Measurements from ENCODE around the gene ZNF831.
A peak's percentile ranks its signal among the peaks of the same experiment; 100 is the strongest.

Gene ZNF831

GRCh38 chr20:59182401-59183044, 18.9 kb downstream of the ZNF831 start:
- DNase-seq (ENCODE audit: insufficient read length, low spot score) = no peak
- FAIRE-seq = peak; percentile 20
- no peak for TF ChIP-seq POLR2A (IDR thresholded peaks at IDR 0.05; ENCODE audit: low read depth, low read length)
- TF ChIP-seq TAF1 (IDR thresholded peaks at IDR 0.05; ENCODE audit: low read depth, low read length) = no peak
- no peak for TF ChIP-seq POU2F2 (IDR thresholded peaks at IDR 0.05; ENCODE audit: low read depth, low read length)
- TF ChIP-seq SPI1 (IDR thresholded peaks at IDR 0.05; ENCODE audit: low read depth, low read length) = no peak
- no peak for TF ChIP-seq PAX5 (IDR thresholded peaks at IDR 0.05; ENCODE audit: insufficient read depth, low read length, severe bottlenecking)
- TF ChIP-seq POLR2AphosphoS5 (IDR thresholded peaks at IDR 0.05; ENCODE audit: low read depth, low read length) = no peak

- no peak for TF ChIP-seq TAF1 (IDR thresholded peaks at IDR 0.05; ENCODE audit: low read depth, low read length)
- TF ChIP-seq POU2F2 (IDR thresholded peaks at IDR 0.05; ENCODE audit: low read depth, low read length) = no peak
- no peak for TF ChIP-seq POLR2A (IDR thresholded peaks at IDR 0.05; ENCODE audit: low read depth, low read length)
- TF ChIP-seq POLR2AphosphoS5 (IDR thresholded peaks at IDR 0.05; ENCODE audit: low read depth, low read length) = no peak
- TF ChIP-seq PAX5 (IDR thresholded peaks at IDR 0.05; ENCODE audit: insufficient read depth, low read length, severe bottlenecking) = no peak
- TF ChIP-seq SPI1 (IDR thresholded peaks at IDR 0.05; ENCODE audit: low read depth, low read length) = no peak
- no peak for DNase-seq (ENCODE audit: insufficient read length, low spot score)
- FAIRE-seq = no peak
Observed at GRCh38 chr20:59183751-59184150, 20.1 kb downstream of the ZNF831 start.

GRCh38 chr20:59184880-59185447, 21.3 kb downstream of the ZNF831 start:
- FAIRE-seq = no peak
- no peak for TF ChIP-seq POLR2AphosphoS5 (IDR thresholded peaks at IDR 0.05; ENCODE audit: low read depth, low read length)
- TF ChIP-seq POU2F2 (IDR thresholded peaks at IDR 0.05; ENCODE audit: low read depth, low read length) = no peak
- no peak for TF ChIP-seq SPI1 (IDR thresholded peaks at IDR 0.05; ENCODE audit: low read depth, low read length)
- TF ChIP-seq PAX5 (IDR thresholded peaks at IDR 0.05; ENCODE audit: insufficient read depth, low read length, severe bottlenecking) = no peak
- no peak for TF ChIP-seq POLR2A (IDR thresholded peaks at IDR 0.05; ENCODE audit: low read depth, low read length)
- TF ChIP-seq TAF1 (IDR thresholded peaks at IDR 0.05; ENCODE audit: low read depth, low read length) = no peak
- DNase-seq (ENCODE audit: insufficient read length, low spot score) = no peak

- no peak for FAIRE-seq
- TF ChIP-seq POLR2AphosphoS5 (IDR thresholded peaks at IDR 0.05; ENCODE audit: low read depth, low read length) (no peak), POU2F2 (IDR thresholded peaks at IDR 0.05; ENCODE audit: low read depth, low read length) (no peak), PAX5 (IDR thresholded peaks at IDR 0.05; ENCODE audit: insufficient read depth, low read length, severe bottlenecking) (no peak)
- no peak for DNase-seq (ENCODE audit: insufficient read length, low spot score)
Observed at GRCh38 chr20:59185809-59186208, 22.2 kb downstream of the ZNF831 start.

- DNase-seq (ENCODE audit: insufficient read length, low spot score) (no peak), FAIRE-seq (no peak)
- no peak for TF ChIP-seq POU2F2 (IDR thresholded peaks at IDR 0.05; ENCODE audit: low read depth, low read length)
- TF ChIP-seq PAX5 (IDR thresholded peaks at IDR 0.05; ENCODE audit: insufficient read depth, low read length, severe bottlenecking) = no peak
- TF ChIP-seq TAF1 (IDR thresholded peaks at IDR 0.05; ENCODE audit: low read depth, low read length) = no peak
- TF ChIP-seq POLR2A (IDR thresholded peaks at IDR 0.05; ENCODE audit: low read depth, low read length) = no peak
- no peak for TF ChIP-seq SPI1 (IDR thresholded peaks at IDR 0.05; ENCODE audit: low read depth, low read length)
- TF ChIP-seq POLR2AphosphoS5 (IDR thresholded peaks at IDR 0.05; ENCODE audit: low read depth, low read length) = no peak
Observed at GRCh38 chr20:59190466-59190865, 26.8 kb downstream of the ZNF831 start.

- no peak for FAIRE-seq
- DNase-seq (ENCODE audit: insufficient read length, low spot score) = no peak
- TF ChIP-seq POU2F2 (IDR thresholded peaks at IDR 0.05; ENCODE audit: low read depth, low read length) (no peak), SPI1 (IDR thresholded peaks at IDR 0.05; ENCODE audit: low read depth, low read length) (no peak), POLR2AphosphoS5 (IDR thresholded peaks at IDR 0.05; ENCODE audit: low read depth, low read length) (no peak), TAF1 (IDR thresholded peaks at IDR 0.05; ENCODE audit: low read depth, low read length) (no peak), POLR2A (IDR thresholded peaks at IDR 0.05; ENCODE audit: low read depth, low read length) (no peak), PAX5 (IDR thresholded peaks at IDR 0.05; ENCODE audit: insufficient read depth, low read length, severe bottlenecking) (no peak)
Observed at GRCh38 chr20:59191036-59191755, 27.6 kb downstream of the ZNF831 start.

GRCh38 chr20:59191756-59192532, 28.3 kb downstream of the ZNF831 start:
- DNase-seq (ENCODE audit: insufficient read length, low spot score) (no peak), FAIRE-seq (no peak)
- TF ChIP-seq POU2F2 (IDR thresholded peaks at IDR 0.05; ENCODE audit: low read depth, low read length) (no peak), TAF1 (IDR thresholded peaks at IDR 0.05; ENCODE audit: low read depth, low read length) (no peak), POLR2A (IDR thresholded peaks at IDR 0.05; ENCODE audit: low read depth, low read length) (no peak), SPI1 (IDR thresholded peaks at IDR 0.05; ENCODE audit: low read depth, low read length) (no peak), PAX5 (IDR thresholded peaks at IDR 0.05; ENCODE audit: insufficient read depth, low read length, severe bottlenecking) (no peak), POLR2AphosphoS5 (IDR thresholded peaks at IDR 0.05; ENCODE audit: low read depth, low read length) (no peak)

- FAIRE-seq = no peak
- DNase-seq (ENCODE audit: insufficient read length, low spot score) = no peak
- TF ChIP-seq POLR2A (IDR thresholded peaks at IDR 0.05; ENCODE audit: low read depth, low read length) (no peak), POU2F2 (IDR thresholded peaks at IDR 0.05; ENCODE audit: low read depth, low read length) (no peak), PAX5 (IDR thresholded peaks at IDR 0.05; ENCODE audit: insufficient read depth, low read length, severe bottlenecking) (no peak), POLR2AphosphoS5 (IDR thresholded peaks at IDR 0.05; ENCODE audit: low read depth, low read length) (no peak), SPI1 (IDR thresholded peaks at IDR 0.05; ENCODE audit: low read depth, low read length) (no peak), TAF1 (IDR thresholded peaks at IDR 0.05; ENCODE audit: low read depth, low read length) (no peak)
Observed at GRCh38 chr20:59192533-59192896, 28.9 kb downstream of the ZNF831 start.

GRCh38 chr20:59193325-59193724, 29.7 kb downstream of the ZNF831 start:
- FAIRE-seq = no peak
- no peak for TF ChIP-seq POLR2AphosphoS5 (IDR thresholded peaks at IDR 0.05; ENCODE audit: low read depth, low read length)
- TF ChIP-seq SPI1 (IDR thresholded peaks at IDR 0.05; ENCODE audit: low read depth, low read length) = no peak
- TF ChIP-seq POLR2A (IDR thresholded peaks at IDR 0.05; ENCODE audit: low read depth, low read length) = no peak
- no peak for TF ChIP-seq POU2F2 (IDR thresholded peaks at IDR 0.05; ENCODE audit: low read depth, low read length)
- no peak for TF ChIP-seq TAF1 (IDR thresholded peaks at IDR 0.05; ENCODE audit: low read depth, low read length)
- TF ChIP-seq PAX5 (IDR thresholded peaks at IDR 0.05; ENCODE audit: insufficient read depth, low read length, severe bottlenecking) = no peak
- DNase-seq (ENCODE audit: insufficient read length, low spot score) = no peak

All from GM12891 (cell line).